Right lobe of liver (tissue), 4 donors: ENCODE data around the gene LIPI.

Experiments used
- POLR2A ChIP-seq: fragments of 450-650 bp; IDR thresholded peaks from one replicate; pipeline ENCODE4 v1.6.1; 2017; ENCODE audit warnings: antibody characterized with exemption, mild to moderate bottlenecking
- TF ChIP-seq, protein P1 (sequence below), 4 donors: fragments of 200-600 bp in 3 of 4; fragments of 450-650 bp in 1 of 4; IDR thresholded peaks; one replicate each; pipeline versions ENCODE4 v1.5.1 to v1.8.0; 2016 to 2022; ENCODE audit warnings: antibody characterized with exemption in 4 of 4, mild to moderate bottlenecking in 2 of 4
- donor health status: DM: no; HTN: no; CAD: no.
- donor health status: DM: no; HTN: no; CAD: no.
- donor health status: DM: no; HTN: yes; CAD: no.

DNA sequence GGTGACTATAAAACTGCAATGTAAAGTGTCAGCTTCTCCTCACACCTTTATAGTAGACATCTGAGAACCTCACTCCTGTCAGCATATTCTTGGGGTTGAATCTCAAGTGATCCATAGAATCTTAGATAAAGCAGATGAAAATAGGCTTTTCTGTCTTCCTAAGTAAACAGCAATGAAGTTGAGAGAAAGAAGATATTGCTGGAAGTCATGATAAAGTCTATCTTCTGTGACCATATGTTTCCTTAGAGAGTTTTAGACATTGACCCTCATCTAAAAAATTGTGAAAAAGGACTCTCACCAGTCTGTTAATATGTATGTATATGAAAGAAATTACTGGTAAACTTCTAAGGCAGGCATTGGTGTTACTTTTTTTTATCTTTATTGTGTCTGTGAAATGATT is 66.8 kb downstream of the LIPI start:
- TF ChIP-seq, protein P1, sequence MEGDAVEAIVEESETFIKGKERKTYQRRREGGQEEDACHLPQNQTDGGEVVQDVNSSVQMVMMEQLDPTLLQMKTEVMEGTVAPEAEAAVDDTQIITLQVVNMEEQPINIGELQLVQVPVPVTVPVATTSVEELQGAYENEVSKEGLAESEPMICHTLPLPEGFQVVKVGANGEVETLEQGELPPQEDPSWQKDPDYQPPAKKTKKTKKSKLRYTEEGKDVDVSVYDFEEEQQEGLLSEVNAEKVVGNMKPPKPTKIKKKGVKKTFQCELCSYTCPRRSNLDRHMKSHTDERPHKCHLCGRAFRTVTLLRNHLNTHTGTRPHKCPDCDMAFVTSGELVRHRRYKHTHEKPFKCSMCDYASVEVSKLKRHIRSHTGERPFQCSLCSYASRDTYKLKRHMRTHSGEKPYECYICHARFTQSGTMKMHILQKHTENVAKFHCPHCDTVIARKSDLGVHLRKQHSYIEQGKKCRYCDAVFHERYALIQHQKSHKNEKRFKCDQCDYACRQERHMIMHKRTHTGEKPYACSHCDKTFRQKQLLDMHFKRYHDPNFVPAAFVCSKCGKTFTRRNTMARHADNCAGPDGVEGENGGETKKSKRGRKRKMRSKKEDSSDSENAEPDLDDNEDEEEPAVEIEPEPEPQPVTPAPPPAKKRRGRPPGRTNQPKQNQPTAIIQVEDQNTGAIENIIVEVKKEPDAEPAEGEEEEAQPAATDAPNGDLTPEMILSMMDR (IDR thresholded peaks at IDR 0.05), result no peak
- no peak for TF ChIP-seq POLR2A
